Measurements from ENCODE around the gene SCRT2. TPM values are rescaled to one million over a fixed set of nuclear protein-coding genes. Genes with fewer than 3 reads are reported as not detected.

The SCRT2 gene
- total RNA-seq, 2 experiments from 2014 or later = not detected

GRCh38 chr20:666877-667276 lies 8.7 kb downstream of the SCRT2 start:
- Mint-ChIP-seq H3K9me3 (ENCODE audit: insufficient read depth) (no peaks in the 10 kb centered on the region), H3K27ac (no peak overlapping the region), H3K27me3 (ENCODE audit: low read depth) (peaks cover 48% of the 10 kb centered on the region), H3K4me3 (no peak overlapping the region), H3K36me3 (ENCODE audit: low read depth) (peaks cover 1% of the 10 kb centered on the region), H3K4me1 (ENCODE audit: low read depth) (peaks cover 15% of the 10 kb centered on the region)
- no peak for ATAC-seq
- DNase-seq = no peak
- POLR2A ChIA-PET = no interaction called here
- CTCF ChIA-PET = interaction anchor here (0.7 to 2.8 kb wide), 17 partner anchors 9 to 316 kb away, joined by 3 to 14 read pairs (median 3); partner anchors contain the start of gene SCRT2

DNA sequence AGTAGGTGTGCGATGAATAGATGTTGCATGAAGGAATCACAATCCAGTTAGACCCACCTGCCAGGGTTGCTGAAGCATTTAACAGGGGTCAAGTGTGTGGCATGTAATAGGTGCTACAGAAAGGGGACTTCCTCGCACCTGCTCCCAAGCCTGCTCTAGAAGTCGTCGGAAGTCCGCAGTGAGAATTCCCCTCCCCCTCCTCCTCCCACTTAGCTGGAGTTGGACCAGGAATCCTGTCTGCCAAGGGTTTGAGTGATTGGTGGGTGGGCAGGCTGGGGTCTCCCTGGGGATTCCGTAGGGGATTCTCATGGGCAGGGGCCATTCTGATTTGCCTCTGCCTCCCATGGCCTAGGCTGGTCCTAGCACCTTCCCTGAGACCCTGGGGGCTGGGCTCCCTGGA lies 10.3 kb downstream of the SCRT2 start:
- no peak overlapping the region for H3K4me3 Mint-ChIP-seq
- H3K36me3 Mint-ChIP-seq (ENCODE audit: low read depth) = peaks cover 1% of the 10 kb centered on the region
- H3K27me3 Mint-ChIP-seq (ENCODE audit: low read depth) = peaks cover 53% of the 10 kb centered on the region
- ChIA-PET CTCF (interaction anchor here (1.4 to 1.6 kb wide), 2 partner anchors 20 to 310 kb away, joined by 4 read pairs; no protein-coding TSS in a partner anchor), POLR2A (no interaction called here)
- no peak for DNase-seq
- peaks cover 8% of the 10 kb centered on the region for H3K4me1 Mint-ChIP-seq (ENCODE audit: low read depth)
- no peak overlapping the region for H3K27ac Mint-ChIP-seq
- no peaks in the 10 kb centered on the region for H3K9me3 Mint-ChIP-seq (ENCODE audit: insufficient read depth)
- ATAC-seq = no peak

GRCh38 chr20:664576-664975 lies 11.0 kb downstream of the SCRT2 start:
- no peaks in the 10 kb centered on the region for H3K9me3 Mint-ChIP-seq (ENCODE audit: insufficient read depth)
- peaks cover 1% of the 10 kb centered on the region for H3K36me3 Mint-ChIP-seq (ENCODE audit: low read depth)

GRCh38 chr20:664151-664550 lies 11.5 kb downstream of the SCRT2 start:
- peaks cover 8% of the 10 kb centered on the region for H3K4me1 Mint-ChIP-seq (ENCODE audit: low read depth)
- no peak overlapping the region for H3K4me3 Mint-ChIP-seq
- POLR2A ChIA-PET = no interaction called here
- CTCF ChIA-PET = interaction anchor here (1.4 to 1.6 kb wide), 2 partner anchors 18 to 309 kb away, joined by 4 read pairs; no protein-coding TSS in a partner anchor
- H3K27ac Mint-ChIP-seq = no peak overlapping the region
- no peaks in the 10 kb centered on the region for H3K9me3 Mint-ChIP-seq (ENCODE audit: insufficient read depth)
- DNase-seq (no peak), ATAC-seq (no peak)
- peaks cover 60% of the 10 kb centered on the region for H3K27me3 Mint-ChIP-seq (ENCODE audit: low read depth)
- peaks cover 1% of the 10 kb centered on the region for H3K36me3 Mint-ChIP-seq (ENCODE audit: low read depth)

More at GRCh38 chr20:664576-664975, 11.0 kb downstream of the SCRT2 start:
- CTCF ChIA-PET = interaction anchor here (0.6 to 1.6 kb wide), 3 partner anchors 9 to 309 kb away, joined by 3 to 4 read pairs (median 4); no protein-coding TSS in a partner anchor
- Mint-ChIP-seq H3K27ac (no peak overlapping the region), H3K27me3 (ENCODE audit: low read depth) (peaks cover 57% of the 10 kb centered on the region), H3K4me1 (ENCODE audit: low read depth) (peaks cover 8% of the 10 kb centered on the region), H3K4me3 (no peak overlapping the region)
- ATAC-seq (no peak), DNase-seq (no peak)
- POLR2A ChIA-PET = no interaction called here

DNA sequence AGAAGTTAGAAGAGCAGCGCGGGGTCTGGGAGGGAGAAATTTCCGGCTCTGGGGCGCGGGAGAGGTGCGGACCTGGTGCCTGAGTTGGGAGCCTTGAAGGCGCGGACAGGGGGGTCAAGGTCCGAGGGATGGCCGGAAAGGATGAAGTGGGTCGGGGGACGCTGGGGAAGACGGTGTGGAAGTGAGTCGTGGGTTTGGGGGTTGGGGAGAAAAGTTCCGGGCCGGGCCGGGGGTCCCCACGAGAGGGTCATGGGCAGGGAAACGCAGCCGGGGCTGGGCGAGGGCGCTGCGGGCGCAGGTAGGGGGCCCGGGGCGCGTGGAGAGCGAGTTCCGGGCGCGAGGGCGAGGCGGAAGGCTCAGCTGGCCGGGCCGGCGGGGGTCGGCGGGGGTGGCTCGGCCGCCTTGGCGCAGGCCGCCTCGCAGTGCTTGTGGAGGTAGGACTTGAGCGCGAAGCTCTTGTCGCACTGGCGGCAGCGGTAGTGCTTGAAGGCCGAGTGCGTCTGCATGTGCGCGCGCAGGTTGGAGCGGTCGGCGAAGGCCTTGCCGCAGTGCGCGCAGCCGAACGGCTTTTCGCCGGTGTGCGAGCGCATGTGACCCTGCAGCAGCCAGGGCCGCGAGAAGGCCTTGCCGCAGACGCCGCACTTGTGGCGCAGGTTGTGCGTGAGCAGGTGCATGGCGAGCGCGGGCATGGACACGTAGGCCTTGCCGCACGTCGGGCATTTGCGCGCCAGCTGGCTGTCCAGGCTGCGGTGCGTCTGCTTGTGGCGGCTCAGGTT lies 12.1 kb downstream of the SCRT2 start:
- no peak for DNase-seq
- peak; percentile 47 for ATAC-seq
- ChIA-PET CTCF (interaction anchor here (1.4 to 1.6 kb wide), 2 partner anchors 18 to 308 kb away, joined by 4 read pairs; no protein-coding TSS in a partner anchor), POLR2A (interaction anchor here (0.5 kb wide), 1 partner anchor 637 kb away, joined by 3 read pairs; no protein-coding TSS in a partner anchor)
- Mint-ChIP-seq H3K36me3 (ENCODE audit: low read depth) (peaks cover 1% of the 10 kb centered on the region), H3K4me1 (ENCODE audit: low read depth) (peaks cover 8% of the 10 kb centered on the region), H3K9me3 (ENCODE audit: insufficient read depth) (no peaks in the 10 kb centered on the region), H3K27me3 (ENCODE audit: low read depth) (peaks cover 65% of the 10 kb centered on the region), H3K4me3 (no peak overlapping the region), H3K27ac (peak overlapping the region; percentile 66)

GRCh38 chr20:662277-663192 lies 13.1 kb downstream of the SCRT2 start:
- H3K36me3 Mint-ChIP-seq (ENCODE audit: low read depth) = peaks cover 1% of the 10 kb centered on the region
- ChIA-PET POLR2A (no interaction called here), CTCF (interaction anchor here (0.6 kb wide), 1 partner anchor 1551 kb away, joined by 3 read pairs; no protein-coding TSS in a partner anchor)
- peaks cover 65% of the 10 kb centered on the region for H3K27me3 Mint-ChIP-seq (ENCODE audit: low read depth)
- ATAC-seq (no peak), DNase-seq (no peak)
- H3K9me3 Mint-ChIP-seq (ENCODE audit: insufficient read depth) = no peaks in the 10 kb centered on the region
- no peak overlapping the region for H3K4me3 Mint-ChIP-seq
- peak overlapping the region; percentile 66 for H3K27ac Mint-ChIP-seq
- peaks cover 8% of the 10 kb centered on the region for H3K4me1 Mint-ChIP-seq (ENCODE audit: low read depth)

DNA sequence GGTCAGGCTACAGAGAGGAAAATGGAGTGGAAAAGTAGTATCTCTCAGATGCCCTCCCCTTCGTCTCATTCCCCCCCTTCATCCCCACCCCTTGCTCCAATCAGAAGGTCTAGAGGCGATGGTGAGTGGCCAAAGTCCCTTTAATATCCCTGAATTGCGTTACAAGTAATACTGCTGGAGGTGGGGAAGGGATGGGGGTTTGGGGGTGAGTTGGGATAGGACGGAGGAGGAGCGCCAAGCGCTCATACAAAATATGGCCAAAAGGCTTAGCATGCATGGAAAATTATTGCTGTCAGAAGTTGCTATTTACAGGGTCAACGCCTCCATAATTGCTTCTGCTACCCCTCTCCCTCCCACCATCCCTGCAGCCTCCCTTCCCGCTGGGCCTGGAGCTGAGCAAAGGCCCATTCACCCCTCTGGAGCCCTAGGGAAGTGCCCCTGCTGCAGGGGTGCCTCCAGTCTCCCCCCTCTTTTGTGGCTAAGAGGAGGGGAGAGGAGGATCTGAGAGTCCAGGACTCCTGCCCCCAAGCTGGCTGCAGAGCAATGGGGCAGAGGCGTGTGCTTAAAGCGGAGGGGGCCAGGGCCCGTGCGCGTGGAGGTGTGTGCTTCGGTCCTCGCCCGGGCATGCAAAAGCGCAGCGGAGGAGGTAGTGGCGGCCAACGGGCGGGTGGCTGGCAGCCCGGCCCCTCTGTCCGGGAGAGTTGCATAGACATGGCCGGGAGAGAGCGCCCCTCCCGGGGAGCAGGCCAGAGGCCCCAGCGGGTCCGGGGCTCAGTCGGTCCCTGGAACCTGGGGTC lies 13.9 kb downstream of the SCRT2 start:
- POLR2A ChIA-PET = no interaction called here
- Mint-ChIP-seq H3K4me3 (no peak overlapping the region), H3K9me3 (ENCODE audit: insufficient read depth) (no peaks in the 10 kb centered on the region), H3K27ac (no peak overlapping the region), H3K27me3 (ENCODE audit: low read depth) (peaks cover 64% of the 10 kb centered on the region), H3K4me1 (ENCODE audit: low read depth) (peaks cover 8% of the 10 kb centered on the region), H3K36me3 (ENCODE audit: low read depth) (peaks cover 1% of the 10 kb centered on the region)
- CTCF ChIA-PET = interaction anchor here (1.3 kb wide), 1 partner anchor 16 kb away, joined by 4 read pairs; no protein-coding TSS in a partner anchor
- ATAC-seq (no peak), DNase-seq (no peak)

GRCh38 chr20:658731-659291 lies 16.8 kb downstream of the SCRT2 start:
- CTCF ChIA-PET = interaction anchor here (1.8 kb wide), 1 partner anchor 13 kb away, joined by 6 read pairs; no protein-coding TSS in a partner anchor

DNA sequence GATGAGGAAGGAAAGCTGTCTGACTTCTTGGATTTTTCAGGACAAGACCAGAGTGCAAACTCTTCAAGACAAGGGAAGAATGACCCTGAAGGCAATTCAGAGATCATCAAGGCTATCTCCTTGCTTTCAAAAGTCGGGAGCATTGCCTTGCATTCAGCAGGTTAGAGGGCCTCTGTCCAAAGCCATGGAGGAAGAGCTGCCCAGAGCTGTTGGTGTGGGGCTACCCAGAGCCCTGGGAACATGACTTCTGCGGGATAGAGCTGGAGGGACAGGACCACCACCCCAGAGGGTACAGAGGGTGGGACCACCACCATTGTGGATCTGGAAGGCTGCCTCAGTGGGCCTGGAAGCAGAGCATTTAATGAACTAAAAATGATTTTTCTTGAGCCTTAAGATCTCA lies 17.4 kb downstream of the SCRT2 start:
- DNase-seq = no peak
- Mint-ChIP-seq H3K36me3 (ENCODE audit: low read depth) (no peaks in the 10 kb centered on the region), H3K9me3 (ENCODE audit: insufficient read depth) (no peaks in the 10 kb centered on the region), H3K27ac (no peak overlapping the region), H3K4me3 (no peak overlapping the region), H3K27me3 (ENCODE audit: low read depth) (peaks cover 59% of the 10 kb centered on the region), H3K4me1 (ENCODE audit: low read depth) (peaks cover 12% of the 10 kb centered on the region)
- ChIA-PET POLR2A (no interaction called here), CTCF (interaction anchor here (1.8 to 2.4 kb wide), 2 partner anchors 9 to 13 kb away, joined by 6 to 12 read pairs; no protein-coding TSS in a partner anchor)
- ATAC-seq = no peak

More at GRCh38 chr20:658731-659291, 16.8 kb downstream of the SCRT2 start:
- no peaks in the 10 kb centered on the region for H3K36me3 Mint-ChIP-seq (ENCODE audit: low read depth)
- DNase-seq (no peak), ATAC-seq (no peak)
- H3K9me3 Mint-ChIP-seq (ENCODE audit: insufficient read depth) = no peaks in the 10 kb centered on the region
- no peak overlapping the region for H3K4me3 Mint-ChIP-seq
- POLR2A ChIA-PET = no interaction called here
- H3K27ac Mint-ChIP-seq = no peak overlapping the region
- peaks cover 11% of the 10 kb centered on the region for H3K4me1 Mint-ChIP-seq (ENCODE audit: low read depth)
- H3K27me3 Mint-ChIP-seq (ENCODE audit: low read depth) = peaks cover 65% of the 10 kb centered on the region

GRCh38 chr20:655726-656624 lies 19.6 kb downstream of the SCRT2 start:
- ChIA-PET POLR2A (no interaction called here), CTCF (interaction anchor here (1.2 to 2.4 kb wide), 3 partner anchors 10 to 11 kb away, joined by 3 to 12 read pairs (median 5); no protein-coding TSS in a partner anchor)
- Mint-ChIP-seq H3K4me3 (no peak overlapping the region), H3K27me3 (ENCODE audit: low read depth) (peaks cover 40% of the 10 kb centered on the region), H3K27ac (no peak overlapping the region), H3K9me3 (ENCODE audit: insufficient read depth) (no peaks in the 10 kb centered on the region), H3K36me3 (ENCODE audit: low read depth) (no peaks in the 10 kb centered on the region), H3K4me1 (ENCODE audit: low read depth) (peaks cover 18% of the 10 kb centered on the region)
- DNase-seq = no peak
- no peak for ATAC-seq

All from activated CD8-positive, alpha-beta T cell treated with anti-CD3 and anti-CD28 coated beads, Interleukin-2, amount 10 ng/mL, durations not matched to agents 7 days and 5 days (primary cell).